IPS-18a (cell line): ENCODE results near the gene TRIL.

Source experiments
- H3K27ac ChIP-seq: one replicate; pipeline ENCODE4 v1.5.1; 2013; ENCODE audit warnings: low read length
- H3K27me3 ChIP-seq: one replicate; pipeline ENCODE4 v1.6.1; 2013; ENCODE audit warnings: mild to moderate bottlenecking, low read length; ENCODE audit not compliant: control insufficient read depth, insufficient read depth
- H3K36me3 ChIP-seq: one replicate; pipeline ENCODE4 v1.6.1; 2013; ENCODE audit warnings: low read depth, low read length; ENCODE audit not compliant: control insufficient read depth
- H3K4me1 ChIP-seq: one replicate; pipeline ENCODE4 v1.6.1; 2013; ENCODE audit warnings: low read depth, low read length; ENCODE audit not compliant: control insufficient read depth
- H3K4me3 ChIP-seq: one replicate; pipeline ENCODE4 v1.5.1; 2013; ENCODE audit warnings: low read length
- H3K9ac ChIP-seq: one replicate; pipeline ENCODE4 v1.6.1; 2013; ENCODE audit warnings: mild to moderate bottlenecking, low read length, moderate library complexity
- H3K9me3 ChIP-seq: one replicate; pipeline ENCODE4 v1.6.1; 2013; ENCODE audit warnings: low read depth, low read length; ENCODE audit not compliant: control insufficient read depth

TRIL gene

DNA sequence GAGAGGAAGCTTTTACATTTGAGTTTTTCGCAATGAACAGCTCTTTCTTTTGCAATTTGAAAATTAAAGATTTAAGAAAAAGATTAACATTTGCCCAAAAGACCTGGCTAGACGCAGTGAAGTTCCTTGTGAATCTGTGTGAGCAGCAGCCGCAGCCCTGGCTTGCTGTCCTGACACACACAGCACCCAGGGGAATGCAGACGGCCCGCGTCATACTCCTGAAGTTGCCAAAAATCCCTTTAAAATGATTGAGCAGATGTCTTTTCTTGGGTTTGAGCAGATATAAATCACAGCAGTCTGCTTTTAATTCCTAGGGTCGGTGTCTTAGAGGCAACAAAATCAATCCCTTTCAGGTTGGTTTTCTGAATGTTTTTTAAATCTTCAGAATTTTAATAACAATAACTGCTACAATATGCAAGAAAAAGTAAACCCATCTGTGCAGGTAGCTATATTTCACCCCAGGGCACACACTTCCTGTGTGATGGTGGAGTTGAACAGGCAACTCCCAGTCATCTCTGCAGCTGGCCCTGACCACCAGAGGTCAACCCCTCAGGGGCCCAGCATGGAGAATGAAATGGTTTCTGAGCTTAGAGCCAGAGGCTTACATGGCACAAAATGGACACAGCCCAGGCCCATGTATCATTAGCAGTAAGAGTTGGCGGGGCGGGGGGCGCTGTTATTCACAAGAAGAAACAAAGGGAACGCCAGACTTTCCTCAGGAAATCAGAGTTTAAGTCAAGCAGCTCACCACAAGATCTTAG lies 32.2 kb upstream of the TRIL start:
- no peak overlapping the region for H3K9ac ChIP-seq
- no peaks in the 10 kb centered on the region for H3K27me3 ChIP-seq
- H3K36me3 ChIP-seq: no peaks in the 10 kb centered on the region
- no peak overlapping the region for H3K27ac ChIP-seq
- H3K4me1 ChIP-seq: peaks cover 15% of the 10 kb centered on the region
- H3K9me3 ChIP-seq: no peaks in the 10 kb centered on the region
- no peak overlapping the region for H3K4me3 ChIP-seq

DNA sequence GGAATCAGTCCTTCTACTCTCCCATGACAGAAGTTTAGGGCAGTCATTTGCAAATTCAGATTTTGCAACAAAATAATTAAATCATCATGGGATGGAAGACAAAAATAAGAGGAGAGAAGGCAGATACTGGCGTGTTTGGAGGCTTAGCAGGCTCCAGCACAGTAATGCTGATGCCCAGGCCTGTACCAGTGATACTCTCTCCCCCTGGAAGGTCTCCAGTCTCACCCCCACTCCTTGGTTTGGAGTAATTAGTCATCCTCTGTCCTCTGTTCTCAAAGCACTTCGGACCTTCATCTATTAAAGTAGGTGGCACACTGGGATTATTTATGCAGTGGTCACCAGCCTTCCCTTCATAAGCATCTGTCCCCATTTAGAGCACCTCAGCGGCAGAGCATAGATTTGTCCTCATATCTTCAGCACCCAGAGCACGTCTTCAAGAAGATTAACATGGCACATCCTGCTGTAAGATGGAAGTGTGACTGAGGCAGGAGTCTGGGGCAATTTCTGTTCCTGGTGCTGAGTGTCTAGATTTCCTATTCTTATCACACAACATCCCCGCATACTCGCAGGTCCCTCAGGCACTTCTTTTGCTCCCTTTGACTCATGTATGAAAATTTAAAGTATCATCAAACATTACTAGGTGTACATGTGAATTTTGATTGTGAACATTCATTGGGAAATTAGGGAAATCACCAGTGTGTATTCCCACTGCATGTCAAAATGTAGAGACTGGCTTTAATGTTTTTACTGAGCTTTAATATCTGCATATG lies 31.3 kb upstream of the TRIL start:
- Histone ChIP-seq H3K4me1 (peaks cover 24% of the 10 kb centered on the region), H3K9me3 (no peaks in the 10 kb centered on the region), H3K27ac (no peak overlapping the region), H3K27me3 (no peaks in the 10 kb centered on the region), H3K9ac (no peak overlapping the region), H3K4me3 (no peak overlapping the region), H3K36me3 (no peaks in the 10 kb centered on the region)

DNA sequence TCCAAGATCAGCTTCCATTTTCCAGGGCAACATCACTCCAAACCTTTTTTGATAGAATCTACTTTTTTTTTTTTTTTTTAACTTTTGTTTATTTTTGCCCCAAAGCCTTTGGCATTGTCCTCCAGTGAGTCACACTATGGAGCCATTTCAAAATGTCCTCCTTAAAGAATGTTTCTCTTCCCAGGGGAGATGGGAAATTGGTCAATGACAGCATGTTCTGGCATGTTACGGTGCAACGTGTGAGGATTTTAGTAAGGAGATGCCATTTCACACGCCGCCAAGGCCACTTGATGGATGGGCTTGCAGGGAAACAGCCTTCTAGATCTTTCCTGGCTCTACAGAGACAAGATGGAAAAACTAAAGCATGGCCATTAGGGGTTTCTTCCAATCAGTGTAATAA lies 30.7 kb upstream of the TRIL start:
- no peaks in the 10 kb centered on the region for H3K27me3 ChIP-seq
- H3K9ac ChIP-seq: no peak overlapping the region
- H3K27ac ChIP-seq: no peak overlapping the region
- H3K4me1 ChIP-seq: peaks cover 30% of the 10 kb centered on the region
- H3K36me3 ChIP-seq: no peaks in the 10 kb centered on the region
- H3K4me3 ChIP-seq: no peak overlapping the region
- H3K9me3 ChIP-seq: no peaks in the 10 kb centered on the region

GRCh38 chr7:28988091-28988490 lies 30.0 kb upstream of the TRIL start:
- Histone ChIP-seq H3K27ac (no peak overlapping the region), H3K9ac (no peak overlapping the region), H3K4me3 (no peak overlapping the region), H3K27me3 (no peaks in the 10 kb centered on the region), H3K4me1 (peaks cover 30% of the 10 kb centered on the region), H3K36me3 (no peaks in the 10 kb centered on the region), H3K9me3 (no peaks in the 10 kb centered on the region)

DNA sequence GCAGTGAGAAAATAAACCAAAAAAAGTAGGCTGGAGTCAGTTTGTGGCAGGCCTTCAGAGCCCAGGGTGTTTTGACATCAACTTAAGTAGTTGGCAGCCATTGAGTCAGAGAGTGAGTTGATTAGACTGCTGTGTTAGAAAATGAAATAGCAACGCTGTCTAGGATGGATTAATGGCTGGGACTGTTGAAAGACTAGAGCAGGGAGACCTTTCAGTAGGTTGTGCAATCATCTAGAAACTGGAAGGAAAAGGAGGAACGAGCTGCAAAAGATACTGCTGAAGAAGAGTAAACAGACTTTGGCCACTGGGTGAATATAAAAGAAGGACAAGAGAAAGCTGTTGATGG lies 28.6 kb upstream of the TRIL start:
- Histone ChIP-seq H3K4me1 (peaks cover 30% of the 10 kb centered on the region), H3K9ac (no peak overlapping the region), H3K4me3 (no peak overlapping the region), H3K27me3 (no peaks in the 10 kb centered on the region), H3K9me3 (no peaks in the 10 kb centered on the region), H3K36me3 (no peaks in the 10 kb centered on the region), H3K27ac (no peak overlapping the region)

- Histone ChIP-seq H3K27ac (no peak overlapping the region), H3K4me3 (no peak overlapping the region), H3K36me3 (no peaks in the 10 kb centered on the region), H3K4me1 (peaks cover 30% of the 10 kb centered on the region), H3K9me3 (no peaks in the 10 kb centered on the region), H3K27me3 (no peaks in the 10 kb centered on the region), H3K9ac (no peak overlapping the region)
Observed at GRCh38 chr7:28986028-28986764, 28.1 kb upstream of the TRIL start.

GRCh38 chr7:28984631-28985030 lies 26.5 kb upstream of the TRIL start:
- no peaks in the 10 kb centered on the region for H3K36me3 ChIP-seq
- H3K27me3 ChIP-seq: no peaks in the 10 kb centered on the region
- no peak overlapping the region for H3K9ac ChIP-seq
- H3K4me1 ChIP-seq: peaks cover 30% of the 10 kb centered on the region
- peak overlapping the region; percentile 5 for H3K4me3 ChIP-seq
- H3K9me3 ChIP-seq: no peaks in the 10 kb centered on the region
- H3K27ac ChIP-seq: no peak overlapping the region

GRCh38 chr7:28984217-28984616 lies 26.1 kb upstream of the TRIL start:
- no peaks in the 10 kb centered on the region for H3K9me3 ChIP-seq
- H3K27me3 ChIP-seq: no peaks in the 10 kb centered on the region
- peak overlapping the region; percentile 30 for H3K27ac ChIP-seq
- H3K4me3 ChIP-seq: peak overlapping the region; percentile 5
- no peak overlapping the region for H3K9ac ChIP-seq
- peaks cover 33% of the 10 kb centered on the region for H3K4me1 ChIP-seq
- no peaks in the 10 kb centered on the region for H3K36me3 ChIP-seq

GRCh38 chr7:28983396-28984190 lies 25.5 kb upstream of the TRIL start:
- H3K9me3 ChIP-seq: no peaks in the 10 kb centered on the region
- no peak overlapping the region for H3K4me3 ChIP-seq
- H3K36me3 ChIP-seq: no peaks in the 10 kb centered on the region
- H3K4me1 ChIP-seq: peaks cover 33% of the 10 kb centered on the region
- no peak overlapping the region for H3K27ac ChIP-seq
- H3K9ac ChIP-seq: no peak overlapping the region
- no peaks in the 10 kb centered on the region for H3K27me3 ChIP-seq

DNA sequence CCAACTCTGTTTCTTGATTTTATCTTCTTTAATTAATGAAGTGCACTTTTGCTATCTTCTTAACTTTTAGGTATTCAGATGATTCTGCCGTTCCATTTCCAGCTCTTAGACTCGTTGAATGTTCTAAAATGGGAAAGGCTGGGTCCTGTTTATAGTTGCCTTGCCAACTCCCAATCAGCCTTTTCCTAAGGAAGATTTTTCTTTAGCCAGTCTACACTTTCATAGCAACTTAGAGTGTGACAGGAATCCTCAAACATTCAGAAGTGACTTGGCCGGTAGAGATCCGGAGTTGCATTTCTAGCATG lies 23.0 kb upstream of the TRIL start:
- no peaks in the 10 kb centered on the region for H3K36me3 ChIP-seq
- no peak overlapping the region for H3K4me3 ChIP-seq
- H3K4me1 ChIP-seq: peaks cover 31% of the 10 kb centered on the region
- no peaks in the 10 kb centered on the region for H3K27me3 ChIP-seq
- H3K9ac ChIP-seq: no peak overlapping the region
- H3K27ac ChIP-seq: no peak overlapping the region
- H3K9me3 ChIP-seq: no peaks in the 10 kb centered on the region

- no peak overlapping the region for H3K4me3 ChIP-seq
- no peaks in the 10 kb centered on the region for H3K36me3 ChIP-seq
- H3K9ac ChIP-seq: no peak overlapping the region
- H3K27me3 ChIP-seq: no peaks in the 10 kb centered on the region
- H3K4me1 ChIP-seq: peaks cover 26% of the 10 kb centered on the region
- H3K9me3 ChIP-seq: no peaks in the 10 kb centered on the region
- no peak overlapping the region for H3K27ac ChIP-seq
Observed at GRCh38 chr7:28980451-28981160, 22.5 kb upstream of the TRIL start.
